ENCODE data around the gene SPTLC3. TPM values are rescaled to one million over a fixed set of nuclear protein-coding genes. Genes with fewer than 3 reads are reported as not detected.

The SPTLC3 gene
- total and polyA plus RNA-seq, 2 donors (not counting 1 experiment from before 2014, with no cell fraction given) = 4.0 TPM

DNA sequence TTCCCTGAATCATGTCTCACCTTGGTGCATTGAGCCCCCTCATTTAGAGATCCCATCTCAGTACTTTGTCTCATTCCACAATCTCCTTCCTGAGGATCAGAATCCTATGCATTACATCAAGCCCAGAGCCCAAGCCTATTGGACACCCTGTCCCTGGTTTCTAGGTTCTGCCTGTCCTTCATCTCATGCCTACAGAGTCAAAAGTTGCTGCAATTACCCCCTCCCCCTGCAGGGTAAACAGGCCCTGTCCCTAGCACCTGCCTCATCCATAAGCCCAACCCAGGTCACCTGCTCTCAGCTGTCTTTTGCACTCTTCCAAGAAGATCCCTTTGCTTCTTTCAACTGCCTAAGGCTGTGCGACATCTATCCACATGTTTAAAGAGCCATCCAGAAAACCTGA, 93.9 kb downstream of the SPTLC3 start:
- Histone ChIP-seq H3K9me3 (ENCODE audit: control insufficient read depth, insufficient read depth, low read depth, low read length) (no peaks in the 10 kb centered on the region), H3K27ac (ENCODE audit: insufficient read depth, low read length) (no peak overlapping the region), H3K4me1 (ENCODE audit: control insufficient read depth, extremely low read depth, insufficient read depth, low read length) (no peaks in the 10 kb centered on the region), H3K4me2 (ENCODE audit: extremely low read depth, insufficient read depth, low read length) (no peak overlapping the region), H3K4me3 (replicated peaks in 1 of 4; ENCODE audit: control extremely low read depth in 1 of 4, insufficient read depth in 1 of 4, low read depth in 3 of 4, low read length in 4 of 4) (no peak overlapping the region), H3K36me3 (ENCODE audit: control insufficient read depth, insufficient read depth, low read length) (no peaks in the 10 kb centered on the region), H3K79me2 (ENCODE audit: control insufficient read depth, insufficient read depth, low read length) (no peaks in the 10 kb centered on the region), H2AFZ (ENCODE audit: low read length) (no peak overlapping the region), H3K27me3 (ENCODE audit: control insufficient read depth, insufficient read depth, low read length) (no peaks in the 10 kb centered on the region), H4K20me1 (ENCODE audit: control insufficient read depth, extremely low read depth, insufficient read depth, low read length) (no peaks in the 10 kb centered on the region), H3K9ac (ENCODE audit: insufficient read depth, low read length) (no peak overlapping the region)
- DNase-seq (ENCODE audit: low read depth in 2 of 2) = no peak
- TF ChIP-seq EZH2 (IDR thresholded peaks at IDR 0.05; ENCODE audit: low read length, missing control alignments) = no peak
- TF ChIP-seq, protein P1, sequence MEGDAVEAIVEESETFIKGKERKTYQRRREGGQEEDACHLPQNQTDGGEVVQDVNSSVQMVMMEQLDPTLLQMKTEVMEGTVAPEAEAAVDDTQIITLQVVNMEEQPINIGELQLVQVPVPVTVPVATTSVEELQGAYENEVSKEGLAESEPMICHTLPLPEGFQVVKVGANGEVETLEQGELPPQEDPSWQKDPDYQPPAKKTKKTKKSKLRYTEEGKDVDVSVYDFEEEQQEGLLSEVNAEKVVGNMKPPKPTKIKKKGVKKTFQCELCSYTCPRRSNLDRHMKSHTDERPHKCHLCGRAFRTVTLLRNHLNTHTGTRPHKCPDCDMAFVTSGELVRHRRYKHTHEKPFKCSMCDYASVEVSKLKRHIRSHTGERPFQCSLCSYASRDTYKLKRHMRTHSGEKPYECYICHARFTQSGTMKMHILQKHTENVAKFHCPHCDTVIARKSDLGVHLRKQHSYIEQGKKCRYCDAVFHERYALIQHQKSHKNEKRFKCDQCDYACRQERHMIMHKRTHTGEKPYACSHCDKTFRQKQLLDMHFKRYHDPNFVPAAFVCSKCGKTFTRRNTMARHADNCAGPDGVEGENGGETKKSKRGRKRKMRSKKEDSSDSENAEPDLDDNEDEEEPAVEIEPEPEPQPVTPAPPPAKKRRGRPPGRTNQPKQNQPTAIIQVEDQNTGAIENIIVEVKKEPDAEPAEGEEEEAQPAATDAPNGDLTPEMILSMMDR (conservative IDR thresholded peaks at IDR 0.05 in 1 of 2, IDR thresholded peaks at IDR 0.05 in 1 of 2; ENCODE audit: low read depth in 1 of 2, low read length in 2 of 2) = no peak

DNA sequence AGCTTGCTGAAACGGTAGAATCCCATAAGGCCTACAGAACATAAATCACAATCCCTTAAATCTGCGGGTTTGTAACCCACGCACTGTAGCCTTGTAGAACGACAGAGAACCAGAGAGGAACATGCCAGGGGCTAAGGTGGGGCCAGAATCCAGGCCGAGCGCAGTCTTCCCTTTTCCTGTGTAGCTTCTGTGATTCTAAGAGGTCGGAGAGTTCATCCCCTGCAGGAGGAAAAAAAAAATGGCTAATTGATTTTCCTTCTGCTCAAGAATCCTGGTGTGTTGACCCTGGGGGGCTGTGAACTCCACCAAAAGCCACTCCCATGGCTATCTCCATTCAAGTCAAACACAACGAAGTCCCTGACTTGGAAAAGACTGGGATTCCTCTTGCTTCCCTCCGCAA, 96.3 kb downstream of the SPTLC3 start:
- Histone ChIP-seq H3K36me3 (ENCODE audit: control insufficient read depth, insufficient read depth, low read length) (no peaks in the 10 kb centered on the region), H3K4me3 (replicated peaks in 1 of 4; ENCODE audit: control extremely low read depth in 1 of 4, insufficient read depth in 1 of 4, low read depth in 3 of 4, low read length in 4 of 4) (no peak overlapping the region), H4K20me1 (ENCODE audit: control insufficient read depth, extremely low read depth, insufficient read depth, low read length) (no peaks in the 10 kb centered on the region), H3K9ac (ENCODE audit: insufficient read depth, low read length) (no peak overlapping the region), H3K27me3 (ENCODE audit: control insufficient read depth, insufficient read depth, low read length) (no peaks in the 10 kb centered on the region), H3K9me3 (ENCODE audit: control insufficient read depth, insufficient read depth, low read depth, low read length) (no peaks in the 10 kb centered on the region), H3K27ac (ENCODE audit: insufficient read depth, low read length) (no peak overlapping the region), H2AFZ (ENCODE audit: low read length) (no peak overlapping the region), H3K4me1 (ENCODE audit: control insufficient read depth, extremely low read depth, insufficient read depth, low read length) (no peaks in the 10 kb centered on the region), H3K79me2 (ENCODE audit: control insufficient read depth, insufficient read depth, low read length) (no peaks in the 10 kb centered on the region), H3K4me2 (ENCODE audit: extremely low read depth, insufficient read depth, low read length) (no peak overlapping the region)
- TF ChIP-seq, protein P1 (conservative IDR thresholded peaks at IDR 0.05 in 1 of 2, IDR thresholded peaks at IDR 0.05 in 1 of 2; ENCODE audit: low read depth in 1 of 2, low read length in 2 of 2) = no peak
- TF ChIP-seq EZH2 (IDR thresholded peaks at IDR 0.05; ENCODE audit: low read length, missing control alignments) = no peak
- no peak for DNase-seq (ENCODE audit: low read depth in 2 of 2)

DNA sequence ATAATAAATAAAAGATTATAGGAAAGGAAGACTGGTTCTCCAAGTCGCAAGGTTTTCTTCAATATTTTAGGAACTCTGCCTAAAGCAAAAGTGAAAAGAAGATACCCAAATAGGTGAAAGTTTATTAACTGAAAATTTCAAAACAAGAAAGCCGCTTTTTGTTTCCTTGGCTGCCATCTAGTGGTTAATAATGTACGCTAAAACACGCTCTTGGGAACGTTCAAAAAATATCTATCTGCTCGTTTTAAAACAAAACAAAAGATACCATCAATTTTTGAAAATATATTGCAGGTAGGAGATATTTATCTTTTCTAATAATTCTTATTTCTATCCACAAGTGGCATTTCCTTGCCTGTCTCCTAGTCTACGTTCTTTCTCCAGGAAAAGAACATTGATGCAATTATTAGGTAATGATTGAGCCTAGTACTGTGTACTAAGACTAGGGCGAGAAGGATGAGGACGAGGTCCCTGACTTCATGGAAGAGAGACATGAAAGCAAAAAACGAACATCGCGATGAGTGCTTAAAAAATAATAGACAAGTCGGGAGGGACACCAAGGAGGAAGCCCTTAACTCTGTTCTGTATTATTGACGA, 97.2 kb downstream of the SPTLC3 start:
- Histone ChIP-seq H3K9me3 (ENCODE audit: control insufficient read depth, insufficient read depth, low read depth, low read length) (no peaks in the 10 kb centered on the region), H3K79me2 (ENCODE audit: control insufficient read depth, insufficient read depth, low read length) (no peaks in the 10 kb centered on the region), H4K20me1 (ENCODE audit: control insufficient read depth, extremely low read depth, insufficient read depth, low read length) (no peaks in the 10 kb centered on the region), H3K4me3 (replicated peaks in 1 of 4; ENCODE audit: control extremely low read depth in 1 of 4, insufficient read depth in 1 of 4, low read depth in 3 of 4, low read length in 4 of 4) (no peak overlapping the region), H3K27me3 (ENCODE audit: control insufficient read depth, insufficient read depth, low read length) (no peaks in the 10 kb centered on the region), H3K4me1 (ENCODE audit: control insufficient read depth, extremely low read depth, insufficient read depth, low read length) (no peaks in the 10 kb centered on the region), H2AFZ (ENCODE audit: low read length) (no peak overlapping the region), H3K4me2 (ENCODE audit: extremely low read depth, insufficient read depth, low read length) (no peak overlapping the region), H3K27ac (ENCODE audit: insufficient read depth, low read length) (no peak overlapping the region), H3K9ac (ENCODE audit: insufficient read depth, low read length) (no peak overlapping the region), H3K36me3 (ENCODE audit: control insufficient read depth, insufficient read depth, low read length) (no peaks in the 10 kb centered on the region)
- TF ChIP-seq EZH2 (IDR thresholded peaks at IDR 0.05; ENCODE audit: low read length, missing control alignments) = no peak
- TF ChIP-seq, protein P1 (conservative IDR thresholded peaks at IDR 0.05 in 1 of 2, IDR thresholded peaks at IDR 0.05 in 1 of 2; ENCODE audit: low read depth in 1 of 2, low read length in 2 of 2) = peak; percentile 59 to 64
- DNase-seq (ENCODE audit: low read depth in 2 of 2) = peak; percentile 6 to 71

All from fibroblast of lung (primary cell).